Muscle layer of colon (tissue), 2 donors: ENCODE measurements around the gene ABCA7.

Experiments
- H3K27ac ChIP-seq: one replicate; pipeline ENCODE4 v1.7.0; 2013; ENCODE audit warnings: low read depth, mild to moderate bottlenecking, low read length, moderate library complexity
- H3K27me3 ChIP-seq, 2 donors: one replicate each; pipeline ENCODE4 v1.7.0; 2013; ENCODE audit warnings: low read length in 2 of 2, mild to moderate bottlenecking in 2 of 2; ENCODE audit not compliant: insufficient read depth in 2 of 2, control insufficient read depth in 1 of 2
- H3K36me3 ChIP-seq: one replicate; pipeline ENCODE4 v1.7.0; 2013; ENCODE audit warnings: mild to moderate bottlenecking, low read length; ENCODE audit not compliant: insufficient read depth
- H3K4me1 ChIP-seq: one replicate; pipeline ENCODE4 v1.7.0; 2013; ENCODE audit warnings: mild to moderate bottlenecking, low read length; ENCODE audit not compliant: insufficient read depth
- H3K4me3 ChIP-seq, 2 donors: one replicate each; pipeline ENCODE4 v1.7.0; 2013; ENCODE audit warnings: low read length in 2 of 2, low read depth in 1 of 2, mild to moderate bottlenecking in 1 of 2, moderate library complexity in 1 of 2
- H3K9ac ChIP-seq: one replicate; pipeline ENCODE4 v1.7.0; 2013; ENCODE audit warnings: low read length
- H3K9me3 ChIP-seq: one replicate; pipeline ENCODE4 v1.7.0; 2013; ENCODE audit warnings: mild to moderate bottlenecking, low read length
- donor health status: abdominal sarcoma.
- donor health status: Adenocarcinoma of cecum.

The ABCA7 gene, protein sequence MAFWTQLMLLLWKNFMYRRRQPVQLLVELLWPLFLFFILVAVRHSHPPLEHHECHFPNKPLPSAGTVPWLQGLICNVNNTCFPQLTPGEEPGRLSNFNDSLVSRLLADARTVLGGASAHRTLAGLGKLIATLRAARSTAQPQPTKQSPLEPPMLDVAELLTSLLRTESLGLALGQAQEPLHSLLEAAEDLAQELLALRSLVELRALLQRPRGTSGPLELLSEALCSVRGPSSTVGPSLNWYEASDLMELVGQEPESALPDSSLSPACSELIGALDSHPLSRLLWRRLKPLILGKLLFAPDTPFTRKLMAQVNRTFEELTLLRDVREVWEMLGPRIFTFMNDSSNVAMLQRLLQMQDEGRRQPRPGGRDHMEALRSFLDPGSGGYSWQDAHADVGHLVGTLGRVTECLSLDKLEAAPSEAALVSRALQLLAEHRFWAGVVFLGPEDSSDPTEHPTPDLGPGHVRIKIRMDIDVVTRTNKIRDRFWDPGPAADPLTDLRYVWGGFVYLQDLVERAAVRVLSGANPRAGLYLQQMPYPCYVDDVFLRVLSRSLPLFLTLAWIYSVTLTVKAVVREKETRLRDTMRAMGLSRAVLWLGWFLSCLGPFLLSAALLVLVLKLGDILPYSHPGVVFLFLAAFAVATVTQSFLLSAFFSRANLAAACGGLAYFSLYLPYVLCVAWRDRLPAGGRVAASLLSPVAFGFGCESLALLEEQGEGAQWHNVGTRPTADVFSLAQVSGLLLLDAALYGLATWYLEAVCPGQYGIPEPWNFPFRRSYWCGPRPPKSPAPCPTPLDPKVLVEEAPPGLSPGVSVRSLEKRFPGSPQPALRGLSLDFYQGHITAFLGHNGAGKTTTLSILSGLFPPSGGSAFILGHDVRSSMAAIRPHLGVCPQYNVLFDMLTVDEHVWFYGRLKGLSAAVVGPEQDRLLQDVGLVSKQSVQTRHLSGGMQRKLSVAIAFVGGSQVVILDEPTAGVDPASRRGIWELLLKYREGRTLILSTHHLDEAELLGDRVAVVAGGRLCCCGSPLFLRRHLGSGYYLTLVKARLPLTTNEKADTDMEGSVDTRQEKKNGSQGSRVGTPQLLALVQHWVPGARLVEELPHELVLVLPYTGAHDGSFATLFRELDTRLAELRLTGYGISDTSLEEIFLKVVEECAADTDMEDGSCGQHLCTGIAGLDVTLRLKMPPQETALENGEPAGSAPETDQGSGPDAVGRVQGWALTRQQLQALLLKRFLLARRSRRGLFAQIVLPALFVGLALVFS (N-terminal part only)

DNA sequence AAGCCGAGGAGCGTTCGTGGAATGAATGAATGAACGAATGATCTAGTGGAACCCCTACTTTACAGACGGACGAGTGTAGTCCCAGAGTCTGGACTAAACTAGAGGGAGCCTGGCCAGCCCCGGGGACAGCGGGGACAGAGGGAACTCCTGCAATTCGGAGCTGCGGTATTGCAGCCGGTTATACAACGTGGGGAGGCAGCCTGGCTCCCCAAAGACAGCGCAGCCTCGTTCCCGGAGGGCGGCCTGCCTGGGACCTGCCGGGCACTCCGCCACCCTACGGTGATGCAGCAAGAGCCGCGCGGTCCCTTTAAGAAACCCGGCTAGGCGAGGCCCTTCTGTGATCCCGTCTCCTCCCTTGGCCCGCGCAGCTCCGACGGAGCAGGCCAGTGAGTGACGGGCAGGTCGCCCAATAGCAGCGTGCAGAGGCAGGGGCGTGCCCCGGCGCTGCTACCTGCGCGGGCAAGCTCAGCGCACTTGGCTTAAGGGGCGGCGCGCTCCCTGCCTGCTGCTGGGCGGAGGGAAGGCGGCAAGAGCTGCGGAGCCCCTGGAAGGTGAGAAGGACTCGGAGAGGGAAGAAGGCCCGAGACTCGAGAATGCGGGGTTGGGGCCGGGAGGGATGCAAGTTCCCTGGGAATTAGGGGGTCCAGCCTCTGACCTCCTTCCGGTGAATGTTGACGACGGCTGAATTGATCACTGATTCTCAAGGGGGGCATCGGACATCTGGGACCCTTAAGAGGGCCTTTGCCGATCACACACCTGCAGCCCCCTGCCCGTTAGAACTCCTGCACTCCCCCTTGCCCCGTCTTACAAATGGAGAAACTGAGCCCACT lies at the start of gene ABCA7:
Gene ABCA7 (plus strand): TSS at position 462 of the 830 bp plus-strand sequence. CDS start 1,255 bp downstream, outside the sequence.
- H3K4me3 ChIP-seq: peak within 1 kb of the TSS; percentile 56 to 72
- H3K27ac ChIP-seq: peak within 1 kb of the TSS; percentile 48
- peaks cover 25% of the 10 kb centered on the region for H3K4me1 ChIP-seq
- H3K27me3 ChIP-seq: peaks cover 0 to 19% of the 10 kb centered on the region in 2 donors
- no peaks in the 10 kb centered on the region for H3K9me3 ChIP-seq
- no peaks in the 10 kb centered on the region for H3K36me3 ChIP-seq
- H3K9ac ChIP-seq: no peak within 1 kb of the TSS

DNA sequence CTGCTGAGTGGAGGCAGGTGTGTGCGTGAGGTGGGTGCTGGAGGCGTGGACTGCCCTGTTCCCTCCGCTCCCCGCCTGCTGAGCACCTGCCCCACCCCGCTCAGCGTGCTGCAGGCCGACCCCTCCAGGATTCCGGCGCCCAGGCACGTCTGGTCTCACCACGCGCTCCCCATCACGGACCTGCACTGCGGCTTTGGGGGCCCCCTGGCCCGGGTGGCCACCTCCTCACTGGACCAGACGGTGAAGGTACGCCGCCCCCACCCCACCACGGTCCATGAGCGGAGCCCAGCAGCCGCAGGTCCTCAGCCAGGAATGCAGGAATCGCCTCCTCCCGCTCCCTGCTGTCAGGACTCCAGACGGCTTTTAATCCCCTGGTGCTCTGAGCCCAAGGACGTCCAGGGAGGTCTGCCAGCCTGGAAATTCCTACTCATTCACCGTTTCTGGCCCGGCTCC lies 49.8 kb upstream of the ABCA7 start:
- Histone ChIP-seq H3K36me3 (peaks cover 34% of the 10 kb centered on the region), H3K9ac (no peak overlapping the region), H3K27ac (no peak overlapping the region), H3K9me3 (no peaks in the 10 kb centered on the region), H3K4me3 (no peak overlapping the region), H3K27me3 (peaks cover 0 to 11% of the 10 kb centered on the region in 2 donors), H3K4me1 (no peaks in the 10 kb centered on the region)

DNA sequence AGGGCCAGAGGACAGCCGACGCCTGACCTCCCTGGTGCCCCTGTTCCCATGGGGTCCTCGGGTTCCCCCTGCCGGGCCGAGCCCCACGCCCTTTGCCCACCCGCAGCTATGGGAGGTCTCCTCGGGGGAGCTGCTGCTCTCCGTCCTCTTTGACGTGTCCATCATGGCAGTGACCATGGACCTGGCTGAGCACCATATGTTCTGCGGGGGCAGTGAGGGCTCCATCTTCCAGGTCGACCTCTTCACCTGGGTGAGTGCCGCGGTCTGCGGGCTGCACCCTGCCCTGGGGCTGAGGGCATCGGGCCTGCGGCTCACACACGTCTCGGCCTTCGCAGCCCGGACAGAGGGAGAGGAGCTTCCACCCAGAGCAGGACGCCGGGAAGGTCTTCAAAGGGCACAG lies 49.2 kb upstream of the ABCA7 start:
- Histone ChIP-seq H3K27ac (no peak overlapping the region), H3K27me3 (peaks cover 4 to 17% of the 10 kb centered on the region in 2 donors), H3K9me3 (no peaks in the 10 kb centered on the region), H3K9ac (no peak overlapping the region), H3K36me3 (peaks cover 32% of the 10 kb centered on the region), H3K4me1 (no peaks in the 10 kb centered on the region), H3K4me3 (no peak overlapping the region)

DNA sequence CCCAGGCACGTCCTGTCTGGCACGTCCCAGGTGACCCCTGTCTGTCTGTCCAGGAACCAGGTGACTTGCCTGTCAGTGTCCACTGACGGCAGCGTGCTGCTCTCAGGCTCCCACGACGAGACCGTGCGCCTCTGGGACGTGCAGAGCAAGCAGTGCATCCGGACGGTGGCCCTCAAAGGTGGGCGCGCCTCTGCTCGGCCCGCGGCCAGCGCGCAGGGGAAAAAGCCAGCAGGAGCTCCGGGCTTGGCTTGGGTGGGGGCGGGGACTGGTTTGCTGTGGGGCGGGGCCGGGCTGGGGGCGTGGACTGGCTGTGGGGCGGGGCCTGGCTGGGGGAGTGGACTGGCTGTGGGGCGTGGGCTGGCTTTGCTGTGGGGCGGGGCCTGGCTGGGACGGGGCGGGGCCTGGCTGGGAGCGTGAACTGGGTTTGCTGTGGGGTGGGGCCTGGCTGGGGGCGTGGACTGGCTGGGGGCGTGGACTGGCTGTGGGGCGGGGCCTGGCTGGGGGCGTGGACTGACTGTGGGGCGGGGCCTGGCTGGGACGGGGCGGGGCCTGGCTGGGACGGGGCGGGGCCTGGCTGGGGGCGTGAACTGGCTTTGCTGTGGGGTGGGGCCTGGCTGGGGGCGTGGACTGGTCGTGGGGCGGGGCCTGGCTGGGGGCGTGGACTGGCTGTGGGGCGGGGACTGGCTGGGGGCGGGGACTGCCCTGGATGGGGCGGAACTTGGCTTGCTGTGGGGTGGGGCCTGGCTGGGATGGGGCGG lies 48.6 kb upstream of the ABCA7 start:
- H3K4me1 ChIP-seq: no peaks in the 10 kb centered on the region
- H3K27me3 ChIP-seq: peaks cover 9 to 23% of the 10 kb centered on the region in 2 donors
- H3K9ac ChIP-seq: no peak overlapping the region
- H3K9me3 ChIP-seq: no peaks in the 10 kb centered on the region
- peaks cover 29% of the 10 kb centered on the region for H3K36me3 ChIP-seq
- no peak overlapping the region for H3K4me3 ChIP-seq
- no peak overlapping the region for H3K27ac ChIP-seq

DNA sequence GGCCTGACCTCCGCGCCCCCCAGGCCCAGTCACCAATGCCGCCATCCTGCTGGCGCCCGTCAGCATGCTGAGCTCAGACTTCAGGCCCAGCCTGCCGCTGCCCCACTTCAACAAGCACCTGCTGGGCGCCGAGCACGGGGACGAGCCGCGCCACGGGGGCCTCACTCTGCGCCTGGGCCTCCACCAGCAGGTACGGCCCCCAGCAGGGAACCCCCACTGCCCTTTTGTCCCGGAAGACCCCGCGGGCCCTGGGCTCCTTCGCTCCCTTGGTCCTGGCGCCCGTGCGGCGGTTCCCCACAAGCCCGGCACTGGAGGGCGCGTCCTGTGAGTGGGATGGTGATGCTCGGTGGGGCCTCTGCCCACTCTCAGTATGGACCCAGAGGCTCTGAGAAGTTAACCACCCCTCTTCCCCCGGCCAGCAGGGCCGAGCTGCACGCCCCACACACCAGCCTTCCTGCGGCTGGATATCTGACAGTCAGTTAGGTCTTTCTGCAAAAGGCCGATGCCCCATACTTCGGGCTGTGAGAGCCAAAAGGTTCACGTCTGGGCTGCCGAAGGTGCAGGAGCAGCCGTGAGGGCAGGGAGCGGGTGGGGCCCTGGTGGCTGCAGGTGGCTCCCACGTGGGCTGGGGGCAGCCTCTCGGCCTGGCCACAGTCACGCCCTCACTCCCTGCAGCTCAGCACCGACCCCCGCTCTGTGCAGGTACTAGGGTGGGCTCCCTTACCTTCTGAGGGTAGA lies 47.8 kb upstream of the ABCA7 start:
- H3K4me1 ChIP-seq: no peaks in the 10 kb centered on the region
- no peak overlapping the region for H3K27ac ChIP-seq
- H3K9me3 ChIP-seq: no peaks in the 10 kb centered on the region
- peaks cover 9 to 31% of the 10 kb centered on the region in 2 donors for H3K27me3 ChIP-seq
- H3K36me3 ChIP-seq: peaks cover 21% of the 10 kb centered on the region
- H3K4me3 ChIP-seq: no peak overlapping the region
- H3K9ac ChIP-seq: no peak overlapping the region

DNA sequence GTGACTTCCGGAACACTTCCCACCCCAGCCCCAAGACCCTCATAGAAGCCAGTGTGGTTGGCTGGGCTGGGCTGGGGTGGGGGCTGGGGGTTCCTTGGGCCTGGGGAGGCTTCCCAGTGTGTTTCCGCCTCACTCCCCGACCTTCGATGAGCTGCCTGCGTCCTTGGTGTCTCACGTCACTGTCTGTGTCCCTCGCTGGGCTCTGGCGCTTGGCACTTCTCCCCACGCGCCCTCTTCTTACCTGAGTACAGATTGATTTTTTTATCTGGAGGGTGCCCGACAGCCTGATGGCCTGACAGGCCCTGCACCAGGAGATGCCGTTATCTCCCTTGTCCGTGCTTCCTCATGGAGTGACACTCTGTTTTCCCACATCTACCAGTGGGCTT lies 47.2 kb upstream of the ABCA7 start:
- H3K27ac ChIP-seq: no peak overlapping the region
- peaks cover 17% of the 10 kb centered on the region for H3K36me3 ChIP-seq
- H3K4me3 ChIP-seq: no peak overlapping the region
- H3K9me3 ChIP-seq: no peaks in the 10 kb centered on the region
- no peak overlapping the region for H3K9ac ChIP-seq
- H3K27me3 ChIP-seq: peaks cover 9 to 36% of the 10 kb centered on the region in 2 donors
- H3K4me1 ChIP-seq: no peaks in the 10 kb centered on the region

DNA sequence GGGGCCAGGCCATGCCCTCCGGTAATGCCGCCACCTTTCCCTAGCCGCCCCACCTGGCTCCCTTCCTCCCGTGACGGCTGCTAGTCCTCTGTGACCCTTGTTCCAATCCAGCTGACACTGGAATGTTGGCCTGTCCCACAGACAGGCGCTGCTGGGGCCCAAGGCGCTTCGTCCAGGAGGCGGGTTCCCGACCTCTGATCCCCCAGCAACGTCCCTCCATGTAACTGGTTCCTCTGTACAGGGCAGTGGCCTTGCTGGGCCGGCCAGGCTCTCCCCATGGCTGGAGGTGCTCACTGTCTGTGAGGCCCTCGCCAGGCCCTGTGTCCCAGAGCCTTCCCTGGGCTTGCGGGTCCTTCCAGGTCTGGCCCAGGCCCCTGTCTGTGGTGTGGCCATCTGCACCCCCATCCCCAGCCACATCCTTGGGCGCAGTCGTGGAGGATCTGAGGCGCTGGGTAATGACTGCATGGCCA lies 46.5 kb upstream of the ABCA7 start:
- Histone ChIP-seq H3K4me1 (no peaks in the 10 kb centered on the region), H3K36me3 (peaks cover 17% of the 10 kb centered on the region), H3K27ac (no peak overlapping the region), H3K9ac (no peak overlapping the region), H3K9me3 (no peaks in the 10 kb centered on the region), H3K27me3 (peaks cover 14 to 44% of the 10 kb centered on the region in 2 donors), H3K4me3 (no peak overlapping the region)

DNA sequence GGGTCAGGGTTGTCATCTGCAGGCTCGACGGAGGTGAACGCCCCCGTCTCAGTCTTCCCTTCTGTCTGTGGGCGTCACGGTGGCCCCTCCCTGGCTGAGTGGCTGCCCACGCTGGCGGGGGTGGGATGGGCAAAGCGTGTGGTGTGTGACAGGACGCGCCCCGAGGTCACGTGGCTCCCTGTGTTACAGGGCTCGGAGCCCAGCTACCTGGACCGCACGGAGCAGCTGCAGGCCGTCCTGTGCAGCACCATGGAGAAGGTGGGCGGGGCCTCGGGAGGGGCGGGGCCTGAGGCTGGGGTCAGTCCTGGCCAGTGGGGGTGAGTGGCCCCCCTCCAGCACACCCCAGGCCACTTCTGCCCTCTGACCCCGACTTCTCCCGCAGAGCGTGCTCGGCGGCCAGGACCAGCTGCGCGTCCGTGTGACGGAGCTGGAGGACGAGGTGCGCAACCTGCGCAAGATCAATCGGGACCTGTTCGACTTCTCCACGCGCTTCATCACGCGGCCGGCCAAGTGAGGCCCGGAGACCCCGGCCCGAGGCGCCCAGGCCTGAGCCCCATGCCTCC lies 46.0 kb upstream of the ABCA7 start:
- Histone ChIP-seq H3K4me1 (no peaks in the 10 kb centered on the region), H3K4me3 (no peak overlapping the region), H3K27ac (no peak overlapping the region), H3K36me3 (peaks cover 17% of the 10 kb centered on the region), H3K9ac (no peak overlapping the region), H3K9me3 (no peaks in the 10 kb centered on the region), H3K27me3 (peaks cover 19 to 49% of the 10 kb centered on the region in 2 donors)

DNA sequence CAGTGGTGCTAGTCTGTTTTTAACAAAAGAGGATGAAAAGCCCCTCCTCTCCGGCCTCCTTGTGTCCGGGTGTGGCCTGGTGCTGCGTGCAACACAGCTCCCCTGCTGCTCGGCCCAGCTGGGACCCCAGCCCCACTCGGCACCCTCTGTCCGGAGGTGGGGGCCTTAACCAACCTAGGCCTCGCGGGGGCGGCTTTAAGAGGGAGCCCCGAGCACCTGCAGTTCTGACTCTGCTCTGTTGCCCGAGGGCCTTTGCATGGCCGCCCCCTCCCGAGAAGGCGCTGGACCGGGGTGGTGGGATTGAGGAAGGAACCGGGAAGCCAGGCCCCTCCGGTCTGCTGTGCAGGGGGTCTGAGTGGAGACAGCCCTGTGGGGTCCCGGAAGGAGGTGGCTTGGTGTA lies 45.4 kb upstream of the ABCA7 start:
- no peaks in the 10 kb centered on the region for H3K9me3 ChIP-seq
- H3K27ac ChIP-seq: no peak overlapping the region
- H3K9ac ChIP-seq: no peak overlapping the region
- H3K4me1 ChIP-seq: no peaks in the 10 kb centered on the region
- H3K4me3 ChIP-seq: no peak overlapping the region
- H3K36me3 ChIP-seq: peaks cover 17% of the 10 kb centered on the region
- peaks cover 25 to 55% of the 10 kb centered on the region in 2 donors for H3K27me3 ChIP-seq
